Thoracic aorta (tissue), 2 donors: ENCODE measurements around the gene HP1BP3. TPM values are rescaled to one million over a fixed set of nuclear protein-coding genes. Genes with fewer than 3 reads are reported as not detected.
"Not testable (repeated sequence)": the region's sequence is repeated elsewhere in the genome, so short reads cannot be mapped to it uniquely, and the experiment has no call there.

Experiments
- ATAC-seq: fragments of 150-250 bp; one replicate; pipeline ENCODE4 v1.8.0; 2017; ENCODE audit warnings: low read depth; ENCODE audit not compliant: insufficient number of reproducible peaks, low FRiP score
- DNase-seq: peaks from one replicate; pipeline ENCODE4 v3.0.0-alpha.2; 2020; ENCODE audit warnings: low spot score
- H3K27ac ChIP-seq, 2 donors: fragments of 200-600 bp; sonication (generic); 1 replicate in 1 of 2; 2 replicates in 1 of 2; pipeline ENCODE4 v1.5.1; 2016; ENCODE audit warnings: mild to moderate bottlenecking in 2 of 2, moderate library complexity in 2 of 2
- H3K27me3 ChIP-seq: fragments of 200-600 bp; sonication (generic); replicated peaks from 2 replicates; pipeline ENCODE4 v1.6.0; 2016; ENCODE audit warnings: mild to moderate bottlenecking; ENCODE audit not compliant: insufficient read depth
- H3K36me3 ChIP-seq: fragments of 200-600 bp; sonication (generic); one replicate; pipeline ENCODE4 v1.5.1; 2016
- H3K4me1 ChIP-seq, 2 donors: fragments of 200-600 bp; sonication (generic); 1 replicate in 1 of 2; 2 replicates in 1 of 2; pipeline versions ENCODE4 v1.5.1 to v1.6.0; 2016; ENCODE audit warnings: low read depth in 2 of 2, mild to moderate bottlenecking in 1 of 2; ENCODE audit not compliant: control insufficient read depth in 1 of 2
- H3K4me3 ChIP-seq: fragments of 200-600 bp; sonication (generic); 2 replicates; pipeline ENCODE4 v1.5.1; 2016; ENCODE audit warnings: mild to moderate bottlenecking
- H3K9me3 ChIP-seq: fragments of 200-600 bp; sonication (generic); 2 replicates; pipeline ENCODE4 v1.5.1; 2016
- total RNA-seq, 2 donors: library from RNA; depleted of rRNA; stranded (reverse); fragments of >200 nt; gene quantifications; one replicate each; pipeline versions ENCODE4 v1.1.0 to v1.2.3, GENCODE V29; 2016
- TF ChIP-seq, protein P1 (sequence below): fragments of 200-600 bp; sonication (generic); IDR thresholded peaks from one replicate; pipeline ENCODE4 v1.5.1; 2019; ENCODE audit warnings: antibody characterized with exemption

The HP1BP3 gene
- total RNA-seq, 2 donors from 2014 or later, result 186 to 189 TPM

DNA sequence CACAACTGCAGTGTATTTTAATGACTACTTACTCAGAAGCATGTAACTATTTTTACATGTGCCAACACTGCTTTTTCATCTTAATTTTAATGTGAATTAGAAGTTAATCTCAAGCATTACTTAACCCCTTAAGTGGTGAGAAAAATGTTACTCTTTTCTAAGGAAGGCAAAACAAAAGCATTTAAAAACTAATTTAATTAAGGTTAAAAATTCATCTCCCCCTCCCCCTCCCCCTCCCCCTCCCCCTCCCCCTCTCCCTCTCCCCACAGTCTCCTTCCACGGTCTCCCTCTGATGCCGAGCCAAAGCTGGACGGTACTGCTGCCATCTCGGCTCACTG is 27.4 kb upstream of the HP1BP3 start:
- TF ChIP-seq, protein P1, sequence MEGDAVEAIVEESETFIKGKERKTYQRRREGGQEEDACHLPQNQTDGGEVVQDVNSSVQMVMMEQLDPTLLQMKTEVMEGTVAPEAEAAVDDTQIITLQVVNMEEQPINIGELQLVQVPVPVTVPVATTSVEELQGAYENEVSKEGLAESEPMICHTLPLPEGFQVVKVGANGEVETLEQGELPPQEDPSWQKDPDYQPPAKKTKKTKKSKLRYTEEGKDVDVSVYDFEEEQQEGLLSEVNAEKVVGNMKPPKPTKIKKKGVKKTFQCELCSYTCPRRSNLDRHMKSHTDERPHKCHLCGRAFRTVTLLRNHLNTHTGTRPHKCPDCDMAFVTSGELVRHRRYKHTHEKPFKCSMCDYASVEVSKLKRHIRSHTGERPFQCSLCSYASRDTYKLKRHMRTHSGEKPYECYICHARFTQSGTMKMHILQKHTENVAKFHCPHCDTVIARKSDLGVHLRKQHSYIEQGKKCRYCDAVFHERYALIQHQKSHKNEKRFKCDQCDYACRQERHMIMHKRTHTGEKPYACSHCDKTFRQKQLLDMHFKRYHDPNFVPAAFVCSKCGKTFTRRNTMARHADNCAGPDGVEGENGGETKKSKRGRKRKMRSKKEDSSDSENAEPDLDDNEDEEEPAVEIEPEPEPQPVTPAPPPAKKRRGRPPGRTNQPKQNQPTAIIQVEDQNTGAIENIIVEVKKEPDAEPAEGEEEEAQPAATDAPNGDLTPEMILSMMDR, result no peak
- H3K4me3 ChIP-seq, result no peak overlapping the region
- ATAC-seq (no peak), DNase-seq (no peak)
- H3K9me3 ChIP-seq, result no peaks in the 10 kb centered on the region
- H3K27me3 ChIP-seq, result no peaks in the 10 kb centered on the region
- peaks cover 4% of the 10 kb centered on the region for H3K36me3 ChIP-seq
- H3K4me1 ChIP-seq, result no peaks in the 10 kb centered on the region
- no peak overlapping the region for H3K27ac ChIP-seq

DNA sequence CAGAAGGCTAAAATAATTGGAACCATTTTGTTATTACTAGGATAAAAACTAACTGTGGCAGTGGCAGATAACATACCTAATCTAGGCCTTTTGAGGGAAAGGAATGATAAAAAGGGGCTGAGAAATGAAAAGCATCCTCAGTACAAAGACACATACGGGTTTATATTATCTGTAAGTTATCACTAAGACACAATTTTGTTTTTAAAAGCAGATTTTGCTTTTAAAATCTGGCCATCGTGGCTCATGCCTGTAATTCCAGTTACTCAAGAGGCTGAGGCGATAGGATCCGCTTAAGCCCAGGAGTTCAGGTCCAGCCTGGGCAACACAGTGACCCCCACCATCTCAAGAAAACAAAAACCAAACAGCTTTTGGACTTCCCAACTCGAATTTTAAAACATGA is 24.8 kb upstream of the HP1BP3 start:
- TF ChIP-seq, protein P1, result no peak
- ATAC-seq (no peak), DNase-seq (no peak)
- no peak overlapping the region for H3K4me3 ChIP-seq
- H3K9me3 ChIP-seq, result no peaks in the 10 kb centered on the region
- no peak overlapping the region for H3K27ac ChIP-seq
- H3K27me3 ChIP-seq, result no peaks in the 10 kb centered on the region
- H3K36me3 ChIP-seq, result peaks cover 4% of the 10 kb centered on the region
- no peaks in the 10 kb centered on the region for H3K4me1 ChIP-seq

DNA sequence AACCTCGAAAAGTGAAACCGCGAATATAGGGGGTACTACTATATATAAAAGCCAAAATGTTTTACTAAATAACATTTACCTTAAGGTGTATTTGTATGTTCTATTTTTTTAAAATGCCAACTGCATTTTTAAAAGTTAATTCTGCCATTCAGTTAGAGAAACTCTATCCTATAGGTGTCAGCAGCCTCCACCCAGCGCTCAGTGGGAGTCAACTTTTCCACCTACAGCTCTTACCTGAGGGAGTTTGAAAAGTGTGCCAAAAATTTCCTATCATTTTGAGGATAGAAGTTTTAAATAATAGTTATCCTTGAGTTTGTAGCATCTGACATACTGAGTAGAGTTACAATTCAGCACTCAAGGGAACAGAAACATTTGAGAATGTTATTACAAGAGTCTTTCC is 6.1 kb upstream of the HP1BP3 start:
- Histone ChIP-seq H3K4me3 (no peak overlapping the region), H3K4me1 (peaks cover 0 to 3% of the 10 kb centered on the region in 2 donors), H3K9me3 (no peaks in the 10 kb centered on the region), H3K27ac (no peak overlapping the region), H3K36me3 (no peaks in the 10 kb centered on the region), H3K27me3 (no peaks in the 10 kb centered on the region)
- TF ChIP-seq, protein P1, result no peak
- ATAC-seq, result no peak
- DNase-seq, result no peak

DNA sequence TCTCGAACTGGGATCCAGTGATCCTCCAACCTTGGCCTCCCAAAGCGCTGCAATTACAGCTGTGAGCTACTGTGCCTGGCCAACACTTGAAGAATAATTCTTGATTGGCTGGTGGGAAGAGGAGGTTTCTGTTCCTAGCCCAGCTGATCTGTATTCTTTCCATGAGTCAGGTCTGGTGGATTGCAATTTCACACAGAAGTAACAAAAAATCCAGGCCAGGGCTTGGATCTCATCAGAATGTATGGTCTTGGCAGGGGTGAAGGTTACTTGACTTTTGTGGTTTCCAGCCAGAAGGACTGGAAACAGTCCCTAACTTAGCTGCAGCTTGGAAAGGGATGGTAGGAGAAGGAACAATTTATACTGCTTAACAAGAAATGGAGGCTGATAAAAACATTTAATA is 5.1 kb upstream of the HP1BP3 start:
- Histone ChIP-seq H3K27ac (no peak overlapping the region), H3K9me3 (no peaks in the 10 kb centered on the region), H3K4me1 (peaks cover 0 to 7% of the 10 kb centered on the region in 2 donors), H3K27me3 (no peaks in the 10 kb centered on the region), H3K36me3 (no peaks in the 10 kb centered on the region), H3K4me3 (no peak overlapping the region)
- DNase-seq (no peak), ATAC-seq (no peak)
- TF ChIP-seq, protein P1, result no peak

DNA sequence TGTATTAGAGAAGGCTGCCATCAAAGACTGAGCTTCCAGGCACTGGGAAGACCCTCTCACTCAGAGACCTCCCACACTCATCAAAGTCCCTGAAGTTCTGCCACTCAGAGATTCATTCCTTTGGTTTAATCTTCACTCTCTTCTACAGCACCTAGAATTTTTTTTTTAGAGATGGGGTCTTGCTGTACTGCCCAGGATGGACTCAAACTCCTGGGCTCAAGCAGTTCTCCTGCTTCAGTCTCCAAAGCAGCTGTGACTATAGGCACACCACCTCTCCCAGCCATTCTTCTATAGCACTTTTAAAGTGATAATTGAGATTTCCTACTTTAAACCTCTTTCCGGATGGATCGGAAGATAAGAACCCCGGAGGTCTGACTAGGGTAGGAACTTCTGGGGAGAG is 3.7 kb upstream of the HP1BP3 start:
- no peak for ATAC-seq
- Histone ChIP-seq H3K36me3 (no peaks in the 10 kb centered on the region), H3K4me3 (no peak overlapping the region), H3K27ac (no peak overlapping the region), H3K4me1 (peaks cover 0 to 7% of the 10 kb centered on the region in 2 donors), H3K27me3 (no peaks in the 10 kb centered on the region), H3K9me3 (no peaks in the 10 kb centered on the region)
- TF ChIP-seq, protein P1, result no peak
- no peak for DNase-seq

DNA sequence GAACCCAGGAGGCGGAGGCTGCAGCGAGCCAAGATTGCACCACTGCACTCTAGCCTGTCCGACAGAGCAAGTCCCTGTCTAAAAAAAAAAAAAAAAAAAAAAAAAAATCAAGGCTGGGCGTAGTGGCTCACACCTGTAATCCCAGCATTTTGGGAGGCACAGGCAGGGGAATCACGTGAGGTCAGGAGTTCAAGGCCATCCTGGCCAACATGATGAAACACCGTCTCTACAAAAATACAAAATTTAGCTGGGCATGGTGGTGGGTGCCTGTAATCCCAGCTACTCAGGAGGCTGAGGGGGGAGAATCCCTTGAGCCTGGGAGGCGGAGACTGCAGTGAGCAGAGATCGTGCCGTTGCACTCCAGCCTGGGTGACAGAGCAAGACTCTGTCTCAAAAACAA is 2.5 kb upstream of the HP1BP3 start:
- not testable (repeated sequence) for H3K27ac ChIP-seq, H3K9me3 ChIP-seq, H3K36me3 ChIP-seq, ATAC-seq, H3K4me3 ChIP-seq, H3K27me3 ChIP-seq, DNase-seq
- H3K4me1 ChIP-seq, result peaks cover 6 to 18% of the 10 kb centered on the region in 2 donors
